Activated CD8-positive, alpha-beta memory T cell treated with anti-CD3 and anti-CD28 coated beads for 36 hours (primary cell): Measurements from ENCODE around the gene H19. TPM values are rescaled to one million over a fixed set of nuclear protein-coding genes. Genes with fewer than 3 reads are reported as not detected.

Source experiments
- CTCF ChIA-PET: fragments of 350-600 bp; sonication (Branson Sonifier 250); formaldehyde crosslinking; loops from one replicate; lab custom pipeline; 2021; ENCODE audit warnings: antibody characterized with exemption; lab: Charles Lee
- POLR2A ChIA-PET: fragments of 350-600 bp; sonication (Branson Sonifier 250); formaldehyde crosslinking; loops from one replicate; lab custom pipeline; 2021; ENCODE audit warnings: antibody characterized with exemption; lab: Charles Lee
- total RNA-seq, 2 experiments: library from RNA; stranded (reverse); gene quantifications; one replicate each; pipeline ENCODE4 v1.2.3, GENCODE V29; 2021

Gene H19
- total RNA-seq = not detected

DNA sequence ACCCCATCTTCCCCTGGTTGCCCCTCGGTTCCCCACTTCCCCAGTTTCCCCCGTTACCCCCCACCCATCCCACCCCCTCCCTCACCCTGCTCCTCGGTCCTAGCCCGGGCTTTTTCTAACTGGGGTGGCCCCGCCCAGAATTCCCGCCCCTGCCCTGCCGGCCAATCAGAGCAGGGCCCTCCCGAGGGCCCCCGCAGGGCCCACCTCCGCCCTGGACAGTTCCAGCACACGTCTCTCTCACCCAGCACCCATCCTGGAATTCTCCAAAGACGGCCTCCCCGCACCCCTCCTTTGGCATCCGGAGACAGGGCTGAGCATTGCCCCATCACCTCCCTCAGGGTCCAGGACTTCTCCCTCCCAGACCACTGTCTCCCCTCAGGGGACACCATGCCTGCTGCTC, at the start of gene H19:
H19 (minus strand) TSS at position 88 of the 400 bp plus-strand sequence.
- ChIA-PET CTCF (interaction anchor here (0.6 kb wide), 1 partner anchor 66 kb away, joined by 3 read pairs; no protein-coding TSS in a partner anchor), POLR2A (no interaction called here)

- POLR2A ChIA-PET = no interaction called here
Observed at GRCh38 chr11:2041963-2042362, 44.3 kb upstream of the H19 start.

DNA sequence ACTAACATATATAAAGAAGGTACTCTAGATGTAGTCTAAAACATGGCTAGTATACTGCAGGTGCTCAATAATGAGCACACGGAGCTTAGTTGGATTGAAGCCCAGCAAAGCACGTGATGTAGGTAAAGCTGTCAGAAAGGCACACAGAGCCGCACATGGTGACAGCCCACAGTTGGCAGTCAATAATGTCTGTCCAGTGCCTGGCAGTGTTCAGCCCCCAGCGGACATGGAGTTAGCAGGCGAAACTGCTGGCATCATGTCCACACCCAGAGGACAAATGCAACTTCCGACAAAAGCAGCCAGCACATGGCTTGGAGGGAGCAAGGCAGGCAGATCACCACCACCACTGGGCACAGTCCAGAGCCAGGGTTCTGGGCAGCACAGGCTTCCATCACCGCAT, 43.5 kb upstream of the H19 start:
- ChIA-PET POLR2A (interaction anchor here (0.6 kb wide), 1 partner anchor 95 kb away, joined by 3 read pairs; no protein-coding TSS in a partner anchor), CTCF (interaction anchor here (0.5 to 15.9 kb wide), 2 partner anchors 109 to 831 kb away, joined by 8 to 444 read pairs; no protein-coding TSS in a partner anchor)

More at GRCh38 chr11:2041963-2042362, 44.3 kb upstream of the H19 start:
- CTCF ChIA-PET = no interaction called here

DNA sequence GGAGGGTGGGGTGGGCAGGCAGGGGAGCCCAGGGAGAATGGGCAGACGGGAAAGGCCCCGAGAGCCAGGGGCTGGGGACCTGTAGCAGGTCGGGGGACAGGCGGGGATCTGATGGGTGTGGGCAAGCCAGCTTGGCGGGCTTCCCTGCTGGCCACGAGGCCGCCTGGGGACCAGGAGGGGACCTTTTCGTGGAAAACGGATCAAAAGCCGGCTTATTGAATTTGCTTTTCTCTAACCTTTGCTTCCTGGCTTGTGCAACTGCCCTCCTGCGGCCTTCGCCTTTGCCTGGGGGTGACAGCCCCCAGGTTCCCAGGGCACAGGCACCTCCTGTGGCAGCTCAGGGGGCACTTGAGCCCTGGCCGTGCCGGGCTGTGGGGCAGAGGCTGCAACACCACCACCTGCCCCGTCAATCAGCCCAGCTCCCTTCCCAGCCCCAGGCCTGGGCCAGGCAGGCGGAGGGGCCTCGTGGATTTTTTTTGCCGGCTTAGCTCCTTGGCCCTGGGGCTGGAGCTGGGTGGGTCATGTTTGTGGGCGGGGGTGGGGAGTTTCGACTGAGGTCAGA, 41.6 kb upstream of the H19 start:
- ChIA-PET POLR2A (no interaction called here), CTCF (interaction anchor here (15.9 kb wide), 1 partner anchor 111 kb away, joined by 444 read pairs; no protein-coding TSS in a partner anchor)

GRCh38 chr11:2036863-2037486, 39.3 kb upstream of the H19 start:
- ChIA-PET CTCF (interaction anchor here (1.1 to 15.9 kb wide), 9 partner anchors 9 to 343 kb away, joined by 3 to 444 read pairs (median 5); partner anchors contain the start of gene SYT8), POLR2A (no interaction called here)

DNA sequence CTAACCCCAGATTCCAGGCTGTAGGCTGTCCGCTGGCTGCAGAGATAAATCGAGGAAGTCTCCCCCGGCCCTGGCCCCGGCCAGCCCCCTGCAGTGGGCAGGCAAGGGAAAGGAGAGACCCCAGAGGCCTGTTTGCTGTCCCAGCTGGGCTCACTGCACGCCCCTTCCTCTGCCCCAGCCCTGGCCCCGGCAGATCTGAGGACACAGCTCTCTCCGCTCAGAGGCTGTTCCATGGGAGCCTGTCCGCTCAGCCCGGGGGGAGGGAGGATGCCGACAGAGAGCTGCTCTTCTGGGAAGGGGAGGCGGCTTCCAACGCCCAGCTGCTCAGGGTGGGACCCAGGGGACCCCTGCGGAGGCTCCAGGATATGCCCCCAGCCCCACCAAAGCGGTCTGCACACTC, 37.7 kb upstream of the H19 start:
- ChIA-PET POLR2A (no interaction called here), CTCF (interaction anchor here (1.1 to 15.9 kb wide), 3 partner anchors 70 to 201 kb away, joined by 3 to 444 read pairs (median 7); partner anchors contain the start of gene SYT8)

DNA sequence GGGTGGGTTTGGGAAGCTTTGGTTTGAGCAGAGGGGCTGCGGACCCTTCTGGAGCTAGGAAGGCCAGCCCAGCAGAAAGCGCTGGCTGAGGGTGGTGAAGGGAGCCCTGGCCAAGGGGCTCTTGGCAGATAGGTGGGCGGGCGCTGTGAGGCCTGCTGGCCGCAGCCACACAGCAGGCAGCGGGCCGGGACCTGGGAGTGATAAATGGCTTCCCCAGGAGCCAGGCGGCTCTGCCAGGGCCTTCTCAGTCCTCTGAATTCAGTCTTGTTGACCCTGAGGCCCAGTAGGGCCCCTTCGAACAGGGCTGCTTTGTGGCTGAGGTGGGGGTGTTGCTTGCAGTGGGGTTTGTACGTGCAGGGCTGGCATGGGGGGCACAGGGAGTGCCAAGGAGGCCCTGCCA, 33.4 kb upstream of the H19 start:
- ChIA-PET POLR2A (no interaction called here), CTCF (interaction anchor here (15.9 kb wide), 1 partner anchor 119 kb away, joined by 444 read pairs; no protein-coding TSS in a partner anchor)

DNA sequence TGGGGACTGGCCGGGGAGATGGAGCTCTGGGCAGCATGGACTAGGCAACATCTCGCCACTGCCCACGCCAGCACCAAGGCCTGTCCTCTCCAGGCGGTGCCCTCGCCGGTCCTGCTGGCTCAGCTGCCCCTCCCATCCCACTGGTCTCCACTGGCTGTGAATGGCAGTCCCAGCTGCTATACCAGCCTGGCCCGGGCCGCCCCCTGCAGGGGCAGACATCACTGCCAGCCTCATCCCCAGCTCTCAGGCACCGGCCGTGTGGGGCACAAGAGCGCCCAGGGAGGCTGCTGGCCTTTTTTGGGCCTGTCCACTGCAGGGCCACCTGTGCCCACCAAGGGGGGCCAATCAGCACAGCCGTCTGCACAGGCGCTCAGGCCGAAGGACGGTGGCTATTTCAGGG, 30.1 kb upstream of the H19 start:
- ChIA-PET CTCF (interaction anchor here (1.4 to 15.9 kb wide), 2 partner anchors 10 to 123 kb away, joined by 5 to 444 read pairs; no protein-coding TSS in a partner anchor), POLR2A (no interaction called here)

DNA sequence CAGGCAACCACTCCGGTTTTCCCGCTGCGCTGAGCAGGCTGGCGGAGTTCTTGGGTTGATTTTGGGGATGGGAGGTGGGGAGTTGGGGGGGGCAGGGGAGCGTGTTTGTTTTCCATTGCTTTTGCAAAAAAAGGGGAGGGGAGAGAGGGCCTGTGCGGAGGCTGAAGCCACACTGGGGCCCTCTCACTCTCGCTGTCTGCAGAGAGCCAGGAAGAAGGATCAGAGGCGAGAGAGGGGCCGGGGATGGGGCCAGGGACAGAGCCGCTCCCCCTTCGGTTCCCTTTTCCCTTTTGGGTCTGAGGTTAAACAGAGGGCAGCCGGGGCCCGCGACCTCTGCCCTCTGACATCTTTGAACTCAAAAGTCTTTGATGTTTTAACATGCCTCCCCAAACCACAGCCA, 17.4 kb upstream of the H19 start:
- POLR2A ChIA-PET = no interaction called here
- CTCF ChIA-PET = no interaction called here

DNA sequence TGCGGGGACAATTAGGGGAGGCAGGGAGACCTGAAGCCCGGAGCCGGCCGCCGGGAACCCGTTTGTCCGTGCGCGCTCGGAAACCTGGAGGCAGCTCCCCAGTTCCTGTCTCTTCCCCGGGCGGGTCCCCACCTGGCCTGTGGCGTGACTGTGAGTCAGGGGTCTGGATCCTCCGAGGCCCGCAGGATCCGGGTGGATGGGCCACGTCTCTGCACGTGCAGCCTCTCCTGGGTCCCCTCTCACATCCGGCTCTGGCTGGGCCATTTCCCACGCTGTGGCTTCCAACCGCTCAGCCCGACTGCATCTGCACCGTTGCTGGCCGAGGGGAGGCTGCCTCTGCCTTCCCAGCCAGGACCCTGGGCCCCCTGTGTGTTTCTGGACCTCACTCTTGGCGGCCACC, 14.8 kb upstream of the H19 start:
- CTCF ChIA-PET = no interaction called here
- POLR2A ChIA-PET = no interaction called here

- POLR2A ChIA-PET = no interaction called here
- CTCF ChIA-PET = interaction anchor here (0.9 to 5.2 kb wide), 2 partner anchors 311 to 352 kb away, joined by 3 to 47 read pairs; no protein-coding TSS in a partner anchor
Observed at GRCh38 chr11:2004466-2004865, 6.8 kb upstream of the H19 start.

GRCh38 chr11:2002807-2003206, 5.2 kb upstream of the H19 start:
- POLR2A ChIA-PET = no interaction called here
- CTCF ChIA-PET = interaction anchor here (0.9 to 5.2 kb wide), 12 partner anchors 33 to 350 kb away, joined by 3 to 47 read pairs (median 6); partner anchors contain the start of gene TNNI2

GRCh38 chr11:2002042-2002776, 4.6 kb upstream of the H19 start:
- ChIA-PET POLR2A (no interaction called here), CTCF (interaction anchor here (0.8 to 5.2 kb wide), 18 partner anchors 34 to 352 kb away, joined by 3 to 47 read pairs (median 6); partner anchors contain the start of genes LSP1, SYT8 and TNNI2)

GRCh38 chr11:1998861-1999260, 1.2 kb upstream of the H19 start:
- ChIA-PET POLR2A (no interaction called here), CTCF (interaction anchor here (0.7 to 2.2 kb wide), 4 partner anchors 116 to 305 kb away, joined by 3 to 5 read pairs (median 4); no protein-coding TSS in a partner anchor)

DNA sequence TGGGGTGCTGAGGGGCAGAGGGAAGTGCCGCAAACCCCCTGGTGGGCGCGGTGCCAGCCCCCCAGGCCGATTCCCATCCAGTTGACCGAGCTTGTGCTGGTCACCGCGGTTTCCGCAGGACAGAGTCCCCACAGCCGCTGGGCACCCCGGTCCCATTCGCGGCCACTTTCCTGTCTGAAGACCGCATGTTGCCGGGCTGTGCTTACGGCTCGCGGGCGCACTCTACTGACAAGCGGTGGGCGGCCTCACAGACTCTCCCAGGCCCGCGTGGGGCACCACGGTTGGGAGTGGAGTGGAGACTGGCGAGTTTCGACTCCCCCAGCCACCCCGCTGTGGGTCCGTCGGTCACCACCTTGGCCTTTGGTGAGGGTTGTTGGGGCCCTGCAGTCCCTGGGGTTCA, 648 bp upstream of the H19 start:
- ChIA-PET POLR2A (no interaction called here), CTCF (interaction anchor here (0.6 kb wide), 1 partner anchor 67 kb away, joined by 3 read pairs; no protein-coding TSS in a partner anchor)

DNA sequence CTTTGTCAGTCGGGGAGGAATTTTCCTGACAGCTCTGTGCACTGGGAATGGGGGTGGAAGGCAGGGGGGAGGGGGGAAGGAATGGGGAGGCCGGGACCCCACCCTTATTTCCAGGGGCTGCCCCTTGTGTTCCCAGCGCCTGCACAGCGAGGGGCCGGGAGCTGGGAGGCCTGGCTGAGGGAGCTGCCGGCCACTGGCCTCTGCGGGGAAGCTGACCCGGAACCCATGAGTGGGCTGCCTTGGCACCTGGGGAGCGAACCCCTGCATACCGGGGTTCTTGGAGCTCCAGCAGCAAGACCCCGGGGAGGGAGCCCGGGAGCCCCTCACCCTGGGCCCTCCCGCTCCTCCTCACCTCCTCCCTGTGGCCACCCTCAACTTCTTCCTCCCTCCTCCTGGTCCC, 3.5 kb downstream of the H19 start:
- ChIA-PET POLR2A (no interaction called here), CTCF (interaction anchor here (0.6 kb wide), 1 partner anchor 342 kb away, joined by 3 read pairs; no protein-coding TSS in a partner anchor)

DNA sequence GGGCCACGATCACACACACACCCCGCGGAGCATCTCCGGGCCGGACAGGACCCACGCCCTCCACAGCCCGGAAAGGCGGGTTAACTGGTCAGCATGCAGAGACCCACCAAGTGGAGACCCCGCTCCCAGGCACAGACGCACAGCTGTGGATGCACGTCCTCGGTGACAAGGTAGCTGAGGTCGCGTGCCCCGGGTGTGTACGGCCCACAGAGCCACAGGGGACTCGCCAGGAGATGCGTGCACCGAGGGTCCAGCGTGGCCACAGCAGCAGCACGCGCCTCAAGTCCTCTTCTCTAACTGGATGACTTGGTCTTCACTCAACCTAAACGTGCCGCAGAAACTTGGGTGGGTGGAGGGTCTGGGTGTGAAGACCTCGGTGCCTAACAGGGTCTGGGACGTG, 5.5 kb downstream of the H19 start:
- CTCF ChIA-PET = interaction anchor here (0.6 to 1.0 kb wide), 2 partner anchors 293 to 298 kb away, joined by 3 to 5 read pairs; no protein-coding TSS in a partner anchor
- POLR2A ChIA-PET = no interaction called here

GRCh38 chr11:1990872-1991578, 6.6 kb downstream of the H19 start:
- POLR2A ChIA-PET = no interaction called here
- CTCF ChIA-PET = interaction anchor here (0.6 kb wide), 1 partner anchor 294 kb away, joined by 3 read pairs; no protein-coding TSS in a partner anchor

- ChIA-PET POLR2A (no interaction called here), CTCF (no interaction called here)
Observed at GRCh38 chr11:1989953-1990352, 7.7 kb downstream of the H19 start.
